ENCODE measurements around the gene RHBDL3.

DNA sequence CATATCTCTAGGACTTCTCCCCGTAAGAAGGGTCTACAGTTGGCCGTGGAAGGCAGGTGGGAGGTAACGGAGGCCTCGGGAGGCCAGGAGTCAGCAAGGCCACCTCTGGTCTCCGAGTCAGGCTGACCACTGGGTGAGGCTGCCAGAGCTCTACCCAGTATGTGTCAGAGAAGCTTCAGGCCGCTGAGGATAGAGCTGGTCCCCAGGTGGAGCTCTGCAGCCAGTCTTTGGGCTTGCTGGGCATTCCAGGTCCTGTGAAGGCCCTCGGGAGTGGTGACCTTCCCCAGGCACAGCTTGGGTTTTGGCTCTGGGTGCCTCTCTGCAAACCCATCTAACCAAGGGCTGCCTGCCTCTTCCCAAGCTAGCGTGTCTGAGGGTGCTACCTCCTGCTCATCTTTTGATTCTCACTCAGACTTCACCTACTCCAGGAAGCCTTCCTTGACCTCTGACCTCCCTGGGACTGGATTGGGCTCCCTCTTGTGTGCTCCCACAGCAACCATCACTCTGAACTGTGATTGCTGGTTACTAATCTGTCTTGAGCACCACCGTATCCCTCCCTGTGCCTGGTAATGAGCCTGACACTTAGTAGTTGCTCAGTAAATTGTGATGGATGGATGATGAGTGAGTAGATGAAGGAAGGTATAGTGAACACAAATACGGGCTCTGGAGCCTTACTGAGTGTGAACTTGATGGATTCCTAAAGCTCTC lies 22.3 kb downstream of the RHBDL3 start:
- TF ChIP-seq SP1 (IDR thresholded peaks at IDR 0.05): no peak
- TF ChIP-seq, protein P1, sequence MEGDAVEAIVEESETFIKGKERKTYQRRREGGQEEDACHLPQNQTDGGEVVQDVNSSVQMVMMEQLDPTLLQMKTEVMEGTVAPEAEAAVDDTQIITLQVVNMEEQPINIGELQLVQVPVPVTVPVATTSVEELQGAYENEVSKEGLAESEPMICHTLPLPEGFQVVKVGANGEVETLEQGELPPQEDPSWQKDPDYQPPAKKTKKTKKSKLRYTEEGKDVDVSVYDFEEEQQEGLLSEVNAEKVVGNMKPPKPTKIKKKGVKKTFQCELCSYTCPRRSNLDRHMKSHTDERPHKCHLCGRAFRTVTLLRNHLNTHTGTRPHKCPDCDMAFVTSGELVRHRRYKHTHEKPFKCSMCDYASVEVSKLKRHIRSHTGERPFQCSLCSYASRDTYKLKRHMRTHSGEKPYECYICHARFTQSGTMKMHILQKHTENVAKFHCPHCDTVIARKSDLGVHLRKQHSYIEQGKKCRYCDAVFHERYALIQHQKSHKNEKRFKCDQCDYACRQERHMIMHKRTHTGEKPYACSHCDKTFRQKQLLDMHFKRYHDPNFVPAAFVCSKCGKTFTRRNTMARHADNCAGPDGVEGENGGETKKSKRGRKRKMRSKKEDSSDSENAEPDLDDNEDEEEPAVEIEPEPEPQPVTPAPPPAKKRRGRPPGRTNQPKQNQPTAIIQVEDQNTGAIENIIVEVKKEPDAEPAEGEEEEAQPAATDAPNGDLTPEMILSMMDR (IDR thresholded peaks at IDR 0.05; ENCODE audit: low read depth, low read length, missing input control): no peak
- no peak for TF ChIP-seq RXRA (IDR thresholded peaks at IDR 0.05)
